Measurements from ENCODE around the gene PHF23. TPM values are rescaled to one million over a fixed set of nuclear protein-coding genes. Genes with fewer than 3 reads are reported as not detected.
A peak's percentile ranks its signal among the peaks of the same experiment; 100 is the strongest.

PHF23 gene
- total and polyA plus RNA-seq, 2 of the 4 experiments (the other 2 are of a cell fraction), result 44.8 to 58.5 TPM

- Histone ChIP-seq H3K9me1 (ENCODE audit: insufficient read depth, low read length) (peaks cover 9% of the 10 kb centered on the region), H3K27ac (ENCODE audit: insufficient read depth, low read length) (peak within 1 kb of the TSS; percentile 92), H3K79me1 (ENCODE audit: low read depth in 1 of 2, low read length in 2 of 2) (peaks cover 15 to 78% of the 10 kb centered on the region in 2 experiments), H4K5ac (ENCODE audit: low read depth, low read length) (peak within 1 kb of the TSS; percentile 90), H3K4me3 (ENCODE audit: insufficient read depth, low read depth, low read length) (peak within 1 kb of the TSS; percentile 94), H3K4ac (ENCODE audit: low read depth, low read length) (peak within 1 kb of the TSS; percentile 98), H3K9ac (ENCODE audit: low read depth, low read length) (peak within 1 kb of the TSS; percentile 99), H2BK5ac (ENCODE audit: low read depth, low read length, poor library complexity, severe bottlenecking) (peak within 1 kb of the TSS; percentile 92), H3K9me3 (ENCODE audit: control insufficient read depth, insufficient read depth, low read length) (no peaks in the 10 kb centered on the region), H3K27me3 (ENCODE audit: control insufficient read depth, insufficient read depth, low read length) (no peaks in the 10 kb centered on the region), H3K23ac (ENCODE audit: low read depth, low read length) (peak within 1 kb of the TSS; percentile 99), H4K20me1 (ENCODE audit: insufficient read depth, low read length) (peaks cover 53% of the 10 kb centered on the region), H3K36me3 (ENCODE audit: control insufficient read depth, insufficient read depth, low read length) (peaks cover 36% of the 10 kb centered on the region), H2BK120ac (ENCODE audit: low read depth, low read length) (peak within 1 kb of the TSS; percentile 40; the same call in 1 of the 2 replicates), H4K8ac (ENCODE audit: low read depth in 2 of 2, low read length in 2 of 2) (peak within 1 kb of the TSS; percentile 69 to 87), H3K18ac (ENCODE audit: low read depth, low read length) (peak within 1 kb of the TSS; percentile 77), H3K14ac (replicated peaks; ENCODE audit: low read depth, low read length) (peak within 1 kb of the TSS; percentile 99), H2AFZ (replicated peaks; ENCODE audit: low read length, poor library complexity) (peak within 1 kb of the TSS; percentile 97), H2AK9ac (replicated peaks; ENCODE audit: low read depth, low read length, poor library complexity) (peak within 1 kb of the TSS; percentile 99), H2BK20ac (ENCODE audit: low read depth, low read length) (no peak within 1 kb of the TSS), H3K4me2 (ENCODE audit: low read depth, low read length) (peak within 1 kb of the TSS; percentile 97), H2BK15ac (ENCODE audit: low read depth, low read length) (0 out of 3 replicates have a peak within 1 kb of the TSS, but pooled peaks have one; percentile 2), H3K56ac (ENCODE audit: extremely low read depth, insufficient read depth, low read length) (peak within 1 kb of the TSS; percentile 86), H2AK5ac (ENCODE audit: low read depth, low read length) (peak within 1 kb of the TSS; percentile 97), H4K91ac (ENCODE audit: insufficient read depth, low read depth, low read length) (peak within 1 kb of the TSS; percentile 91), H3K4me1 (ENCODE audit: control insufficient read depth, insufficient read depth, low read length) (peaks cover 5% of the 10 kb centered on the region)
- ChIA-PET CTCF (no interaction called here), POLR2A (ENCODE audit: unreplicated experiment) (interaction anchor here (1.0 kb wide), 2 partner anchors 10 to 13 kb away, joined by 3 to 4 read pairs; no protein-coding TSS in a partner anchor)
- TF ChIP-seq USF2 (IDR thresholded peaks at IDR 0.05; ENCODE audit: low read depth, low read length) (peak; percentile 100), SMC3 (IDR thresholded peaks at IDR 0.05; ENCODE audit: low read depth, low read length) (no peak), RCOR1 (IDR thresholded peaks at IDR 0.05; ENCODE audit: insufficient replicate concordance, low read length) (no peak), NFE2L2 (IDR thresholded peaks at IDR 0.05; ENCODE audit: low read depth, low read length) (no peak), RAD21 (IDR thresholded peaks at IDR 0.05; ENCODE audit: low read length) (no peak), MXI1 (IDR thresholded peaks at IDR 0.05; ENCODE audit: borderline replicate concordance, low read depth, low read length) (no peak; the same call in none of the 2 replicates), MAZ (IDR thresholded peaks at IDR 0.05; ENCODE audit: borderline replicate concordance, low read depth, low read length) (peak; percentile 88; the same call in 1 of the 2 replicates), CHD1 (IDR thresholded peaks at IDR 0.05; ENCODE audit: low read depth, low read length) (no peak), ELK1 (IDR thresholded peaks at IDR 0.05; ENCODE audit: borderline replicate concordance, low read depth, low read length) (no peak), BHLHE40 (IDR thresholded peaks at IDR 0.05; ENCODE audit: low read depth, low read length) (peak; percentile 95), FOS (IDR thresholded peaks at IDR 0.05; ENCODE audit: low read depth, low read length) (peak; percentile 100)
- no TSS peak for BruUV-seq (replicated peaks)
- WGBS, 2 experiments (ENCODE audit: extremely low coverage in 2 of 2, insufficient read length in 1 of 2), result 1% methylated on average over 19 of the region's 72 CpGs; no CpG with 5 or more reads in 1 of the 2 experiments
- intact Hi-C loops (cut with micrococcal nuclease), result loop anchor here (2.0 kb wide), 1 partner anchor 14 kb away; no protein-coding TSS in a partner anchor
- DNase-seq (peak; percentile 94), ATAC-seq (ENCODE audit: low read depth) (peak; percentile 52)
- dilution Hi-C loops (cut with HindIII; ENCODE audit: low sequenced_read_pairs, unreplicated experiment), result no loop called here
- in situ Hi-C loops (cut with MboI; ENCODE audit: low sequenced_read_pairs), result loop anchor here (25.0 kb wide), 1 partner anchor 928 kb away; the partner anchor contains the start of genes PER1 and VAMP2
Measured at GRCh38 chr17:7234083-7234951, 4.9 kb downstream of the PHF23 start, which contains the start of gene DVL2. Gene DVL2, minus strand, starts transcription at chr17:7234517. Its CDS starts 255 bp downstream, at chr17:7234262.

Data from IMR-90 (cell line).